Neural crest cell (in vitro differentiated cells): ENCODE measurements around the gene TSPEAR. TPM values are rescaled to one million over a fixed set of nuclear protein-coding genes. Genes with fewer than 3 reads are reported as not detected.
A peak's percentile ranks its signal among the peaks of the same experiment; 100 is the strongest.

Experiments used
- DNase-seq: peaks from one replicate; pipeline ENCODE4 v3.0.0; 2021; ENCODE audit warnings: low read depth, mixed read lengths, low spot score
- H3K27ac Mint-ChIP-seq: one replicate; pipeline ENCODE4 v1.8.0; 2021; ENCODE audit warnings: mild to moderate bottlenecking, mixed read lengths; ENCODE audit not compliant: unreplicated experiment
- H3K27me3 Mint-ChIP-seq: 2 replicates; pipeline ENCODE4 v1.8.0; 2021; ENCODE audit warnings: low read depth, mild to moderate bottlenecking, mixed read lengths
- H3K36me3 Mint-ChIP-seq: 2 replicates; pipeline ENCODE4 v1.8.0; 2021; ENCODE audit warnings: low read depth, mild to moderate bottlenecking, mixed read lengths
- H3K4me1 Mint-ChIP-seq: 2 replicates; pipeline ENCODE4 v1.8.0; 2021; ENCODE audit warnings: mixed read lengths
- H3K4me3 Mint-ChIP-seq: one replicate; pipeline ENCODE4 v1.8.0; 2021; ENCODE audit warnings: mild to moderate bottlenecking, mixed read lengths
- H3K9me3 Mint-ChIP-seq: 2 replicates; pipeline ENCODE4 v1.8.0; 2021; ENCODE audit warnings: mixed read lengths
- CTCF ChIP-seq: fragments of 200-600 bp; sonication (generic); conservative IDR thresholded peaks from 2 replicates; pipeline ENCODE4 v1.5.0; 2021; ENCODE audit warnings: antibody characterized with exemption, mild to moderate bottlenecking
- total RNA-seq: library from RNA; stranded (reverse); gene quantifications from 2 replicates; pipeline ENCODE4 v1.2.1, GENCODE V29; 2021

TSPEAR gene
- total RNA-seq, 1 donor from 2014 or later = not detected

GRCh38 chr21:44485796-44486195, 225.6 kb downstream of the TSPEAR start:
- DNase-seq = no peak
- peaks cover 2% of the 10 kb centered on the region for H3K9me3 Mint-ChIP-seq
- no peak for TF ChIP-seq CTCF
- no peaks in the 10 kb centered on the region for H3K27me3 Mint-ChIP-seq
- peaks cover 10% of the 10 kb centered on the region for H3K36me3 Mint-ChIP-seq
- H3K4me1 Mint-ChIP-seq = peaks cover 11% of the 10 kb centered on the region
- H3K4me3 Mint-ChIP-seq = peak overlapping the region; percentile 96
- peak overlapping the region; percentile 54 for H3K27ac Mint-ChIP-seq

GRCh38 chr21:44485254-44485793, 226.0 kb downstream of the TSPEAR start:
- H3K9me3 Mint-ChIP-seq = peaks cover 2% of the 10 kb centered on the region
- H3K4me3 Mint-ChIP-seq = peak overlapping the region; percentile 96
- TF ChIP-seq CTCF = peak; percentile 63
- H3K27ac Mint-ChIP-seq = peak overlapping the region; percentile 54
- peaks cover 11% of the 10 kb centered on the region for H3K4me1 Mint-ChIP-seq
- peak; percentile 65 for DNase-seq
- H3K27me3 Mint-ChIP-seq = no peaks in the 10 kb centered on the region
- H3K36me3 Mint-ChIP-seq = peaks cover 10% of the 10 kb centered on the region

GRCh38 chr21:44484498-44485253, 226.7 kb downstream of the TSPEAR start:
- peak overlapping the region; percentile 96 for H3K4me3 Mint-ChIP-seq
- no peaks in the 10 kb centered on the region for H3K27me3 Mint-ChIP-seq
- DNase-seq = no peak
- H3K4me1 Mint-ChIP-seq = peaks cover 11% of the 10 kb centered on the region
- no peak for TF ChIP-seq CTCF
- H3K27ac Mint-ChIP-seq = no peak overlapping the region
- H3K9me3 Mint-ChIP-seq = no peaks in the 10 kb centered on the region
- H3K36me3 Mint-ChIP-seq = peaks cover 7% of the 10 kb centered on the region

- Mint-ChIP-seq H3K9me3 (no peaks in the 10 kb centered on the region), H3K4me1 (peaks cover 11% of the 10 kb centered on the region), H3K27me3 (no peaks in the 10 kb centered on the region), H3K4me3 (peak overlapping the region; percentile 23), H3K36me3 (peaks cover 3% of the 10 kb centered on the region), H3K27ac (no peak overlapping the region)
- DNase-seq = no peak
- TF ChIP-seq CTCF = no peak
Observed at GRCh38 chr21:44483288-44484237, 227.8 kb downstream of the TSPEAR start.

- Mint-ChIP-seq H3K27me3 (no peaks in the 10 kb centered on the region), H3K27ac (no peak overlapping the region), H3K9me3 (no peaks in the 10 kb centered on the region), H3K4me1 (peaks cover 11% of the 10 kb centered on the region), H3K36me3 (peaks cover under 1% of the 10 kb centered on the region), H3K4me3 (peak overlapping the region; percentile 49)
- no peak for DNase-seq
- no peak for TF ChIP-seq CTCF
Observed at GRCh38 chr21:44482581-44483287, 228.6 kb downstream of the TSPEAR start.
